Putamen (tissue), 1 donor: ENCODE results near the gene IFNA14.
A peak's percentile ranks its signal among the peaks of the same experiment; 100 is the strongest.
"Not testable (repeated sequence)": the region's sequence is repeated elsewhere in the genome, so short reads cannot be mapped to it uniquely, and the experiment has no call there.

Experiments used
- DNase-seq: peaks from one replicate; pipeline ENCODE4 v3.0.0-alpha.2; 2016; ENCODE audit warnings: low spot score

The IFNA14 gene

DNA sequence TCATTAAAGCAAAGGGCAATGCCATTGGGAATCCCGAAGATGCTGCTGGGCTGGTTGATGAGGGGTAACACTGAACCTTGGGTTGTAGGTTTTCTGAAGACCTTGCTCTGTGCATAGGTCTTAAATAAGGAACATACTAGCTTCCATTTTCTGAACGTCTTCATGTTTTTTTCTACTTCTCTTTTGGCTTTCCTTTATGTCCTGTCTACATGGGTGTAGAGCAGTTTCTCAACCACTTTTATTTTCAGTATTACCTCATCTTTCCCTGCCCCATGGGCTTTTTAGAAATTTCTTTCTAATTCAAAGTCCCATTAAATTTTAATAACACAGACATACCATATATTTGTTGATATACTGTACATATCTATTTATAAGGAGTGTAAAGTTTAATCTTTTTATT, at the start of gene IFNA14:
Gene IFNA14 (minus strand): TSS at position 95 of the 400 bp plus-strand sequence. CDS start 70 bp downstream, at position 25.
- DNase-seq, result no peak

DNA sequence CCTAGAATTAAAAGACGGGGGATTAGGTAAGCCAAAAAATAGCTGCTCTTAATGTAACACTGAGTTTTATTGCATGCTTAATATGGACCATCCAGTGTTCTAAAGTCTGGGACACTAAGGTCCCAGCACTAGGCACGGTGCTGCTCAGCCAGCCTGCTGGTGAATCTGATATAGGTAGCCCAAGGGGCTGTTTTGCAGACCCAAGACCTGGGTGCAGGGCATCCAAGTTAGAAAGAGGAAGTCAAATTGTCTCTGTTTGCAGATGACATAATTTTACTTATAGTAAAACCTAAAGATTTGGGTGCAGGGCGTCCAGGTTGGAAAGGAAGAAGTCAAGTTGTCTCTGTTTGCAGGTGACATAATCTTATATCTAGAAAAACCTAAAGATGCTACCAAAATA, 47.5 kb upstream of the IFNA14 start:
- DNase-seq, result no peak

DNA sequence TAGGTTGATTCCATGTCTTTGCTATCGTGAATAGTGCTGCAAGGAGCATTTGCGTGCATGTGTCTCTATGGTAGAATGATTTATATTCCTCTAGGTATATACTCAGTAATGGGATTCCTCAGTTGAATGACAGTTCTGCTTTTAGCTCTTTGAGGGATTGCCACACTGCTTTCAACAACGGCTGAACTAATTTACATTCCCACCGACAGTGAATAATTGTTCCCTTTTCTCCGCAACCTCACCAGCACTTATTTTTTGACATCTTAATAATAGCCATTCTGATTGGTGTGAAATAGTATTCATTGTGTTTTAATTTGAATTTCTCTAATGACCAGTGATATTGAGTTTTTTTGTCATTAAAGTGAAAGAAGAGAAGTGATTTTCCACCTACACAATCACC, 46.9 kb upstream of the IFNA14 start:
- DNase-seq, result no peak

DNA sequence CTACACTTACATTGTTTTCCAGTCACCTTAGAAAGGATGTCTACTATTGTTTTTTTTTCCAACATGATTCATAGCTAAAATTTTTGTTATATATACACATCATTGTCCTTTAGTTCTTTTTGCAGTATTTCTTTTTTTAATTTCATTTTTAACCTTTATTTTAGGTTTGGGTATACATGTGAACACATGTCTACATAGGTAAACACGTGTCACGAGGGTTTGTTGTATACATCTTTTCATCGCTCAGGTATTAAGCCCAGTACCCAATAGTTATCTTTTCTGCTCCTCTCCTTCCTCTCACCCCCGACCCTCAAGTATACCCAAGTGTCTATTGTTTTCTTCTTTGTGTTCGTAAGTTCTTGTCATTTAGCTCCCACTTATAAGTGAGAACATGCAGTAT, 46.3 kb upstream of the IFNA14 start:
- no peak for DNase-seq

DNA sequence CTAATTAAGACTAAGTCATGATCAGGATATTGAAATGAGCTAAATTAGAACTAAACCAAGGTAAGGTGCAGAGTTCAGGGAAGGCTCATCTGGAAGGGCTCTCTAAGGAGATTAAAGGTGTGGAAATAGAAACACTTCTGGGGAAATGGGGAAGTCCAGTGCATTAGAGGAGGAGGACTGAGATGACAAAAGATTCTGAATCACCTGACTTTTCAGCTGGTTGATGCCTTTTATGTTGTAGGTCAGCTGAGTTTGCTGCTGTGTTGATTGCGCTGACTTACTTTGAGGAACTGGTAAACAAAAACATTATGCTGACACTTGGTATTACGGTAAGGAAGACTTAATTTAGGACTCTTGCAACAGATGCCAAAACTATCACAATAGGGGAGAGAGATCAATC, 41.5 kb upstream of the IFNA14 start:
- no peak for DNase-seq

DNA sequence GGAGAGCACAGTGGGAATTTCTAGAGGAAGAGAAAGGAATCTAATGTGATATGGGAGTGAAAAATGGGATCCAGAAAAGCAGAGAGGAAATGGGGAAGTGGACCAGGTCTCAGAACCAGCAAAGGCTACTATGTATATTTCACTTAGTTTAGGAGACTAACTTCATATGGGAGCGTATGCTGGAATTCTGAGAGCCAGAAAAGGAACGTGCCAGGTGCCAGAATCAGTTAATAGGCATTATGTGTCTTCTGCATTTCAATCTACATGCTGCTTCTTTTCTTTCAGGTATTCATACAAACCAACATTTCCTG, 28.5 kb upstream of the IFNA14 start:
- DNase-seq, result no peak

DNA sequence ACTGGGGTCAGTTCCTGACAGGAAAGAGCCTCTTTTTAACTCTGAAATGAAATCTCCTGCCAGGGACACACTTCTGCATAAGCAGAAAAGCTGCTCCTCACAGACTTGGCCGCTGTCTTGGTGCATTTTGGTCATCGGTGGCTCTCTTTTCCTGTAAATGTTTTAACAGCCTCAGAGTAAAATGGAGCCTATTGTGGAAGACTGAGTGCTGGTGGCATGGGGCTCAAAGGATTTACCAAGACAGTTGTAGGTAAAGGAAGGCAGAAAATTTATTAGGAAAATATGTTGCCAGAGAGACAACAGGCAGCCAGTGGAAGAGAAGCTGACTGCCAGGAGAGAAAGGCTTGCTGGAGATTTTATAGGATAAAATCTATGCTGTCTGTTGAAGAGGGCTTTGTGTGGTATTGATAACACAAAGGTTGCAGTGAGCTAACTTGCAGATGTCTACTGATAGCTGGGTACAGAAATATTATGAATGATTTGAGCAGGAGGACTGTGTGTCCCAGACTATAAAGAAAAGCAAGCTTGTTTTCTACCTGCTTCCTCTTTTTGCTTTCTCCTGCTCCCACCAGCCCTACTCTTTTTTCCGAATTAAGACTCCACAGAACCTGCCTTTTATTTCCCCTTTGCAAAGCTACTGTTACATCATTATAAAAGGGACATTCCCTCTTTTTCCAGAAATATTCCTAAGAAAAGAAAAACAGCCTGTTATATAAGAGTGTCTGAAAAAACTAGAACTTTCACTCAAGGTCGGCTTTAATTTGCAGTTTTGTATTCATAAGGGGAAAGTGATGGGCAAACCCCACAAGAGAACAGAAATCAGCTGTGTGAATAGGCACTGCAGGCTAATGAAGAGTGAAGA, 27.9 kb upstream of the IFNA14 start:
- no peak for DNase-seq

DNA sequence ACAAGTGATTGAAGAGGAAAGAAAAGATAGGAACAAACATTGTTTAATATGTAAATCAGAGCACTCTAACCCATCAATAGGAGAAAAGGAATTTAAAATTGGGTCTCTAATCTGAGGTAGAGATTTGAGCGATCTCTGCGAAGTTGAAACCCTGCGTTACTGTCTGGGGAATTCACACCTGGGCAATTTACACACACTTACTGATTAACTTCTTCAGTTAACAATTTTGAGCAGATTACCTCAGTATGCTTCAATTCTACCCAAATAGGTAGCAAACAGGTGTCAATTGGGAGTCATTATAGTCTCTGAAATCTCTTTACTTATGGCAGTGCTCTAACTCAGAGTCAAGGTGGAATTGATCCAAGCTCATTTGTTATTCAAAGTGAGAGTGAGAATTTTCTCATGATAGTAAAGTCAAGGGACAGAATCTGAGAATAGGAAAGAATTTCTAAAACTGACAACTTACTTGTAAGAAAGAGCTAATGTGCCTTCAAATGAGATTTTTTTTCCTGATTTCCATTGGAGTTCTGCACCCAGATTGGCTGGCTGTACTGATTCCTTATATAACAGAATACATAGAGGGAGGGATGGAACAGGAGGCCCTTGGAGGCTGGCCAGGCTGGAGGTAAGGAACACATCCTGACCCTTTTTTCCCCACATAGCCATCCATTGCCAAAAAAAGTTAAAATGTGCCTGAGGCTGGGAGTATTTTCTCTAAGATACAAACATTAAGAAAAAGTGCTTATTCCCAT, 27.1 kb upstream of the IFNA14 start:
- DNase-seq, result no peak

DNA sequence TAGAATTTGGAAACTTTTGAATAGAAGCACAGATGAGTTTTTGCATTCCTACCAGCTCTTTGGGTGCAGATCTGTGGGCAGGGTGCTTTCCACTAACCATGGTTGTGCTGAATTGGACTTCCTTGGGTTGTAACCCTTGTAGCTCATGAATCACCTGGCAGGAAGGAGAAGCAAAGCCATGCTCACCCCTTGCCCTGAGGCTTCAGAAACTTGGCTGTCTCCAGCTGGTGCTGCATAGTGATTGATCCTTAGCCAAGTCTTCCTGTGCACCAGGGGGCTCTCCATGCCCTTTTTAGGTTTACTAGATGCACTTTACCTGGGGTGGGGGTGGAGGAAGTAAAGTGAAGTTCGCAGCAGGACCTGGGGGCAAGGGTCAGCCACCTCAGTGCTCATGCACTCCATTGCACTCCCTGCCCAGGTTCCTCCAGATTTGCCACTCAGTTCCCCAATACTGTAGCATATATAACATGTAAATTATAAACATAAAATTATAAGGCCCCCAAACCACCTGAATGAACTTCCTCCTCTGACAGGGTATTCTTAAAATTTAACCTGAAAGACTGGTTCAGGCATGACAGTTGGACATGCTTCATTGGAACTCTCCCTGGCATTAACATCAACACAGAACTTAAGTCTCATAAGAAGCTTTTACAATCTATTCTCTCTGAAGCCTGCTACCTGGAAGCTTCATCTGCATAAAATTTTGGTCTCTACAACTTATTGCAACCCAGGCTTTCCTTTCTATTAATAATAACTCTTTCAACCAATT, 25.8 kb upstream of the IFNA14 start:
- DNase-seq, result no peak

DNA sequence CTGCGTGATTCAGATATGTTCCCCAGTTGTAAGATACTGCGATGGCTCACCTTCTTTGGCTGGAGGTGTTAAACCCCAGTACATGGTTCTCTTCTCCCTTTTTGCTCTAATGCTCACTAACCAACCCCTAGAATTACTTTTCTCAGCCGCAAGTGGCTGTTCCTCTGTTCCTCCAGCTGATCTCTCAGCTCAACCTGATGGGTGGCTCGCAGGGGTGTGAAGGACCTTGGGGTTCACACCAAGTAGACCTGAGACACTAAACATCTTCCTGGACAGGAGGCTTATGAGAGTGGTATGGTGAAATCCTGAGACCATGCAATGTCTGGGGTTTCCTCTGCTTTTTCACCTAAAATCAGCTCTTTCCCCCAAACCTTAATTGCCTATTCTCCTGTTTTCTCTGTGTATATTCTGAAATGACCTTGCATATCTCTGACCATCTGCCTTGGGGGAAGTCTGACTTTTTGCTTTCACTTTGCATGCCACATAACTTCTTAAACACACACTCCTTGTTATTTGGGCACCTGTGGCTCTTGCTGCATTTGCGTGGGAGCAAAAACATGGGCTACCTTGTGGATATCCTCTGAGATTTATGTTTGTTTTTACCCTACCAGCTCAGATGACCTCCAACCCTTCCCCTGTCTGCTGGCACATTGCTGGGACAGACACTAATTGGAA, 15.9 kb upstream of the IFNA14 start:
- no peak for DNase-seq

DNA sequence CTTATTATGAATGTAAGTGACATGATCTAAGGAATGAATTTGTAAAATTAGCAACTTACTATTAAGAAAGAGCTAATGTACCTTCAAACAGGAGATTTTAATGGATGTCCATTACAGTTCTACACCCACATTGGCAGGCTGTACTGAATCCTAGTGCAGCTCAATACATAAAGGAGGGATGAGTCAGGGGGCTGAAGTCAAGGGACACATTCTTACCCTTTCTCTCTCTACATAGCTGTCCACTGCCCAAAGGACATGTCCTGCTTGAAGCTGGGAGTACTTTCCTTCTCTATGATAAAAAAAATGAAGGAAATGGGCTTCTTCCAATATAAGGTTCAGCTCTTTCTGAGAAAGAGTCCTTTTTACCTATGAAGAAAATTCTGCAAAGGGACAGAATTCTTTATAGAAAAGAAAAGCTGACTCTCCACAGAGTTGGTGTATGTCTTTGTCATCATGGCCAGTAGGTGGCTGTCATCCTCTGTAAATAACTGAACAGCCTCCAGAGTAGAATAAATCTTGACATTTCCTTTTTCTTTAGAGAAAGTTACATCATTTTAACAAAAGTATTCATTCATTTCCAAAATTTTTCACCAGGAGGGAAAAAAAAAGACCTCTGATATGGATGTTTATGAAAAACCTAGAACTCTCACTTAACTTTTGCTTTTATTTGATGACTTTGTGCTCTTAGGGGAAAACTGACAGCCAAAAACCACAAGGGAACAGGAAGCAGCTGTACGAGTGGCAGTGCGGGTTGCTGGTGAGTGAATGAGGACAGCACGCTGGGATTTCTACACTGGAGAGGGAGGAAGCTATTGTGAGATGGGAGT, 13.1 kb upstream of the IFNA14 start:
- DNase-seq, result peak; percentile 22

DNA sequence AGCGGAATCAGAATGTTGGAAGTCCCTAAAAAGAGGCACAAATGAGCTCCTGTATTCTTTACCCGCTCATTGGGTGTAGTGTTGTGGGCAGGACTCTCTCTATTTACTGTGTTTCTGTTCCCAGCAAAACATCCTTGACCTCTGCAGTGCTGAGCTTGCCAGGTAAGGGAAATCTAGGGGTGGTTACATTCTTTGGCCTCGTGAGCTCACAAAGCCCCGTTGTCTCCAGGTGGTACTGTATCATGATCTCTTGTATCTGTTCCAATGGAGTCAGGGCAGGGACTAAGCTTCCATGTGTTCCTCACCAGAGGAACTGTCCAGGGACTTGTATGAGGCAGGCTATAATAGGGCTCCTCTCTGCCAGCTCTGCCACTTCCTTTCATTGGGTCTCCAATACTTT, 11.8 kb upstream of the IFNA14 start:
- no peak for DNase-seq

DNA sequence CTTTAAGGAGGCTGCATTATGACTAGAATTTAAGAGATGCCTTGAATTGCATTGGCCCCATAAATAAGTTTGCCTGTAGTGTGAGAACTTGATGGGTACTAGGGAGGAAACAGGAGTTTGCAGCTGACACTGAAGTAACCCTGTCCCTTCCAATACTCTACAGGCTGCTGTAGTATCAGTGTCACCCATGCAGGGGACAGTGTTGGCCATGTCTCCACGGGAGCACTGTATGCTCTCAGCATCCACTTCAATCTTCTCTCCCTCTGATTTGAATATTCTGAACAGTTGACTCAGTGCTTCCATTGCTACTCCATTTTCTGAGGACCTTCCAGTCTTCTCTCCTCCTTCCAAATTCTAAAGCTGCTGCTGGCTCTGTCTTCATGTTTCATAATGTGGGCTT, 11.4 kb upstream of the IFNA14 start:
- DNase-seq, result no peak

DNA sequence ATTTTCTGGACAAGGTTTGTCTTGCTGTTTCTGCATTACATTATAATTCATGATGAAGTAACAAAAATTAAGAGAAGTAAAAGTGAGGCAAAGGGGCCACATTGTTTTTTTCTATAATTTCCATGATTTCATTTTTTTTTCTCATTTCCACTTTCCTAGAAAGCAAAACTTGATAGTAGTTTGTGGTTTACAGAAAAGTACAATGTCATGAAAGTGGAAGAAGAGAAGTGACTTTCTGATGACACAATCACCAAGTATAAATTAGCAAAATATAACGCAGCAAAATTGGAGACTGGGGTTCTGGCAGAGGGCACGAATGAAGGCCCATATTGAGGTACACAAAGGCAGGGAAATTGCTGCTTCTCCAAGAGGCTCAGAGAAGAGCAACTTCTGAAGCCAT, 5.0 kb upstream of the IFNA14 start:
- no peak for DNase-seq

DNA sequence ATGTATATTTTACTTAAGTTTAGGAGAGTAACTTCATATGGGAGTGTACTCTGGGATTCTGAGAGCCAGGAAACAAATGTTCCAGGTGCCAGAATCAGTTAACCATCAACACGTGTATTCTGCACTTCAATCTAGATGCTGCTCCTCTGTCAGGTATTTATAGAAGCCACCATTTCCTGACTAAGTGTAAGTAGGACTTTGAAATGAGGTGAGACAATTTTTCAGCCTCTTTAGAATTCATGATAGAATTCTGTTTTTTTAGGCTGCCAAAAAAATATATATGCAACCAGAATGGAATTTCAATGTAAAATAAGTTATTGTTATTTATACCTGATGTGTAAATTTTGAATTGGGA, 3.5 kb downstream of the IFNA14 start:
- DNase-seq, result not testable (repeated sequence)

DNA sequence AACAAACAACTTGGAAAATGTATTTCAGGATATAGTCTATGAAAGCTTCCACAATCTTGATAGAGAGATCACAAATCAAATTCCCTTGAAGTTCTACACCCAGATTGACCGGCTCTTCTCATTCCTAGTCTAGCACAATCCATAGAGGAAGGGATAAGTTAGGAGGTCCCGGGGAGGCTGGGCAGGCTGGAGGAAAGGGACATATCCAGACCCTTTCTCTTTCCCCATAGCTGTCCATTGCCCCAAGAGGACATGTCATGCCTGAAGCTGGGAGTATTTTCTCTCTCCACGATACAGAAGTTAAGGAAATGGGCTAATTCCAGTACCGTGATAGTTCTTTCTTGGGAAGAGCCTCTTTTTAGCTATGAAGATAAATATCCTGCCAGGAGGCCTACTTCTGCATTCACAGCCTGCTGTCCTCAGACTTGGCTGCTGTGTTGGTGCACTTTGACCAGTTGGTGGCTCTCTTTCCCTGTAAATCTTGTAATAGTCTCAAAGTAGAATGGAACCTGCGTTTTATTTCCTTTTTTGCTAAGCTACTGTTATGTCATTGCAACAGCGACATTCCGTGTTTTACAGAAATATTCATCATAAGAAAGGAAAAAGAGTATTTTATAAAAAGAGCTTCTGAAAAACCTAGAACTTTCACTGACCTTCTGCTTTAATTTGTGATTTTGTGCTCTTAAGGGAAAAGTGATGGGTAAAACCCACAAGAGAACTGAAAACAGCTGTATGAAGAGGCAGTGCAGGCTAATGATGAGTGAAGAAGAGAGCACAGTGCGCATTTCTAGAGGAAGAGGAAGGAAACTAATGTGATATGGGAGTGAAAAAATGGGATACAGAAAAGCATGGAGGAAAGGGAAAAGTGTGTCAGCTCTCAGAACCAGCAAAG, 4.1 kb downstream of the IFNA14 start:
- DNase-seq, result peak; percentile 4

DNA sequence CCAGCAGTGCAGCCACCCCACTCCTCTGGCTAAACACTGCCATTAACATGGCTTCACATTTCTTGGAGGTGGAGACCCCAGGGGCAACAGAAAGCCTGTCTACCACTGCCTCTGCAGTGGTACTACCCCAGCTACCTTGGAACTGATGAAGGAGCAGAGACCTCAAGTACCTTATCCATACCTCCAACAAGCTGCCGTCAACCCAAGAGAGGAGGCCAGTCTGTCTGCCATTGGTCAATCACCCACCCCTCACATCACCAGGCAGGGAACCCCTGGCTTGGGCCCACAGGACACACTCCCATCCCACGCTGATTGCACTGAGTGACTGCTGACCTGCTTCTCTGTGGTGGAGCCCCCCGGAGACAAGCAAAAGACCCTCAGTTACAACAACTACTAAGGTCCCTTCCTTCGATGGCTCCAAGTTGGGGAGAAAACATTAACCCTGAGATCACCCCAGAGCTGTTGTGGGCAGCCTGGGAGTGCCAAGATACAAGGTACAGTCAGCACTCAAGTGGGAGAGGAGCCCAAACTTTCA, 5.6 kb downstream of the IFNA14 start:
- DNase-seq, result no peak

DNA sequence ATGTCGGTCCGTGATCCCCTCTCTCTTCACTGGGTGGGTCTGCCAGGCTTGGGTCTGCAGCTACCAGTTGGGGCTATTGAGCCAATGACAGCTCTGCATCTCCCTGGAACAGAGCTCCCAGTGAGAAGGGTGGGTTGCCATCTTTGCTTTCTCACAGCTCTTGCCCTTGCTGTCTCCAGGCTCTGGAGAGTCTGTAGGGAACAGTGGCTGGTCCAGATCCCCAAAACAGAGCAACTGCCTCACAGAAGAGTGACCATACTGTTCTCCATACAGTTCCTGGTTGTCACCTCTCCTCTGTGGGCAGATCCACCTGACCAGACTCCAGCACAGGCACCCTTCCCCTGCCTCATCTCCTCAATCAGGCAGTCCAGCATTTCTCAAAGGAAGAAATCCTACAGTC, 6.5 kb downstream of the IFNA14 start:
- no peak for DNase-seq

DNA sequence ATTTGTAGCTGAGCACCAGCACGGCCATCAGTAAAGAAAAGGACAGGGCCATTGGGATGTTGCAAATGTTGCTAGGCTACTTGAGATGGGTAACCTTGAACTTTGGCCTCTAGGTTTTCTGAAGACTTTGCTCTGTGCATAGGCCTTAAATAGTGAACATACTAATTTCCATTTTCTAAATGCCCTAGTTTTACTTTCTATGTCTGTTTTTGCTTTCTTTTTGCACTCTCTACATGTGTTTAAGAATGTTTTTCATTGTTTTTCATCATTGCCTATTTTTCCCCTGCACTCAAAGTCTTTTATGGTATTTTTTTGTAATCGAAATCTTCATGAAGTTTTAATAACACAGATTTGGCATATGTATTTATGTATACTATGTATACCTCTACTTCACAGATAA, 11.7 kb downstream of the IFNA14 start, which contains the start of gene IFNA17:
Gene IFNA17 (minus strand): TSS at position 101 of the 400 bp plus-strand sequence. CDS start 49 bp downstream, at position 52.
- DNase-seq, result no peak

DNA sequence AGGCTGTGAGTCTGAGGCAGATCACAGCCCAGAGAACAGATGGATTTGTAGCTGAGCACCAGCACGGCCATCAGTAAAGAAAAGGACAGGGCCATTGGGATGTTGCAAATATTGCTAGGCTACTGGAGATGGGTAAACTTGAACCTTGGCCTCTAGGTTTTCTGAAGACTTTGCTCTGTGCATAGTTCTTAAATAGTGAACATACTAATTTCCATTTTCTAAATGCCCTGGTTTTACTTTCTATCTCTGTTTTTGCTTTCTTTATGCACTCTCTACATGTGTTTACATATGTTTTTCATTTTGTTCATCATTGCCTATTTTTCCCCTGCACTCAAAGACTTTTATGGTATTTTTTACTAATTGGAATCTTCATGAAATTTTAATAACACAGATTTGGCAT, 22.6 kb downstream of the IFNA14 start, which contains the start of gene IFNA16:
Gene IFNA16 (minus strand): TSS at position 101 of the 400 bp plus-strand sequence. CDS start 6 bp downstream, at position 95.
- DNase-seq, result not testable (repeated sequence)
